Measurements from ENCODE around the gene ALDH1A2. TPM values are rescaled to one million over a fixed set of nuclear protein-coding genes. Genes with fewer than 3 reads are reported as not detected.

Gene ALDH1A2
- total RNA-seq (2013), result 5.1 TPM
- polyA plus RNA-seq (1 to 10 TPM in 2 of 3 donors, under 1 TPM in 1; 0.41 to 5.1 (median 3.4) TPM), polyA minus RNA-seq (2.9 and 6.1 TPM in 2 replicates), total RNA-seq (1.7 to 12.9 (median 4.5) reads per million in 11 experiments)

GRCh38 chr15:58065445-58066041 lies at the start of gene ALDH1A2:
ALDH1A2 (minus strand) TSS chr15:58065711; CDS start chr15:58065650, 61 bp downstream.
- Histone ChIP-seq H3K4me1 (ENCODE audit: control insufficient read depth in 1 of 2, insufficient read depth in 2 of 2, low read length in 2 of 2) (peaks cover 14 to 18% of the 10 kb centered on the region in 2 donors), H4K20me1 (ENCODE audit: insufficient read depth, low read length) (no peaks in the 10 kb centered on the region), H3K9ac (ENCODE audit: insufficient read depth, low read length, poor library complexity, severe bottlenecking) (peak within 1 kb of the TSS; percentile 52), H2AFZ (ENCODE audit: insufficient read depth, low read depth, low read length, poor library complexity, severe bottlenecking) (peak within 1 kb of the TSS; percentile 81), H3K27me3 (ENCODE audit: control insufficient read depth in 2 of 2, insufficient read depth in 2 of 2, low read length in 2 of 2) (peaks cover 73 to 91% of the 10 kb centered on the region in 2 donors), H3K9me3 (replicated peaks in 1 of 2; ENCODE audit: control insufficient read depth in 1 of 2, insufficient read depth in 1 of 2, low read length in 2 of 2) (peaks cover 0 to 16% of the 10 kb centered on the region in 2 donors), H3K79me2 (ENCODE audit: insufficient read depth, low read length) (no peaks in the 10 kb centered on the region), H3K4me3 (replicated peaks in 1 of 3; ENCODE audit: low read depth in 2 of 3, low read length in 3 of 3) (peak within 1 kb of the TSS; percentile 24 to 70 (median 49)), H3K27ac (ENCODE audit: low read depth in 1 of 2, low read length in 2 of 2) (no peak within 1 kb of the TSS), H3K4me2 (replicated peaks; ENCODE audit: extremely low read depth, low read length, poor library complexity, severe bottlenecking) (peak within 1 kb of the TSS; percentile 73), H3K36me3 (replicated peaks in 1 of 2; ENCODE audit: control insufficient read depth in 1 of 2, insufficient read depth in 2 of 2, low read length in 2 of 2) (no peaks in the 10 kb centered on the region)
- Mint-ChIP-seq H3K9me3 (peaks cover 0 to 16% (median 1%) of the 10 kb centered on the region in 7 donors), H3K4me3 (peak within 1 kb of the TSS; percentile 72 to 86), H3K4me1 (peaks cover 9% of the 10 kb centered on the region), H3K36me3 (peaks cover 0 to 7% of the 10 kb centered on the region in 2 donors), H3K27ac (no peak within 1 kb of the TSS), H3K27me3 (ENCODE audit: low read depth in 3 of 3) (peaks cover 81 to 84% (median 81%) of the 10 kb centered on the region in 3 donors)
- no peak for TF ChIP-seq CTCF (IDR thresholded peaks at IDR 0.05)
- peak in 2 of 3 donors; percentile 13 to 22 for DNase-seq
- WGBS (ENCODE audit: insufficient coverage), result 6% methylated on average over 75 of the region's 75 CpGs
- intact Hi-C loops (cut with micrococcal nuclease), result no loop called here

GRCh38 chr15:58114812-58115211 lies 49.3 kb upstream of the ALDH1A2 start:
- Histone ChIP-seq H2AFZ (ENCODE audit: insufficient read depth, low read depth, low read length, poor library complexity, severe bottlenecking) (no peak overlapping the region), H3K4me3 (replicated peaks in 1 of 3; ENCODE audit: low read depth in 2 of 3, low read length in 3 of 3) (no peak overlapping the region), H3K4me1 (ENCODE audit: control insufficient read depth in 1 of 2, insufficient read depth in 2 of 2, low read length in 2 of 2) (no peaks in the 10 kb centered on the region), H3K27ac (ENCODE audit: low read depth in 1 of 2, low read length in 2 of 2) (no peak overlapping the region), H4K20me1 (ENCODE audit: insufficient read depth, low read length) (no peaks in the 10 kb centered on the region), H3K36me3 (replicated peaks in 1 of 2; ENCODE audit: control insufficient read depth in 1 of 2, insufficient read depth in 2 of 2, low read length in 2 of 2) (no peaks in the 10 kb centered on the region), H3K79me2 (ENCODE audit: insufficient read depth, low read length) (no peaks in the 10 kb centered on the region), H3K9ac (ENCODE audit: insufficient read depth, low read length, poor library complexity, severe bottlenecking) (no peak overlapping the region), H3K4me2 (replicated peaks; ENCODE audit: extremely low read depth, low read length, poor library complexity, severe bottlenecking) (no peak overlapping the region), H3K27me3 (ENCODE audit: control insufficient read depth in 2 of 2, insufficient read depth in 2 of 2, low read length in 2 of 2) (no peaks in the 10 kb centered on the region), H3K9me3 (replicated peaks in 1 of 2; ENCODE audit: control insufficient read depth in 1 of 2, insufficient read depth in 1 of 2, low read length in 2 of 2) (no peaks in the 10 kb centered on the region)
- H3K27ac Mint-ChIP-seq, result peak overlapping the region in 2 of 7 donors; percentile 2 to 10
- H3K4me1 Mint-ChIP-seq, result no peaks in the 10 kb centered on the region
- DNase-seq, result peak in 1 of 3 donors; percentile 14
- H3K4me3 Mint-ChIP-seq, result no peak overlapping the region
- H3K9me3 Mint-ChIP-seq, result no peaks in the 10 kb centered on the region
- peaks cover 0 to 3% (median 3%) of the 10 kb centered on the region in 3 donors for H3K27me3 Mint-ChIP-seq (ENCODE audit: low read depth in 3 of 3)
- no peaks in the 10 kb centered on the region for H3K36me3 Mint-ChIP-seq
- intact Hi-C loops (cut with micrococcal nuclease), result loop anchor here (2.0 to 5.0 kb wide), 2 partner anchors 67 to 68 kb away; no protein-coding TSS in a partner anchor
- TF ChIP-seq CTCF (IDR thresholded peaks at IDR 0.05), result no peak

Data from CD14-positive monocyte (primary cell).